Hepatocyte (in vitro differentiated cells): Measurements from ENCODE around the gene ZFYVE16. TPM values are rescaled to one million over a fixed set of nuclear protein-coding genes. Genes with fewer than 3 reads are reported as not detected.

Experiments used
- DNase-seq: peaks from one replicate; pipeline ENCODE4 v3.0.0-alpha.2; 2016; ENCODE audit warnings: low spot score
- H2AFZ ChIP-seq: fragments of 200-600 bp; sonication (generic); 2 replicates; pipeline ENCODE4 v1.6.0; 2016; ENCODE audit warnings: antibody characterized with exemption, mild to moderate bottlenecking
- H3K27ac ChIP-seq: fragments of 200-600 bp; sonication (generic); 2 replicates; pipeline ENCODE4 v1.5.1; 2016; ENCODE audit warnings: mild to moderate bottlenecking
- H3K27me3 ChIP-seq: fragments of 200-600 bp; sonication (generic); 2 replicates; pipeline ENCODE4 v1.6.1; 2016
- H3K36me3 ChIP-seq: fragments of 200-600 bp; sonication (generic); replicated peaks from 2 replicates; pipeline ENCODE4 v1.5.1; 2016; ENCODE audit warnings: low read depth; ENCODE audit not compliant: insufficient read depth
- H3K4me1 ChIP-seq: fragments of 200-600 bp; sonication (generic); 2 replicates; pipeline ENCODE4 v1.5.1; 2016; ENCODE audit warnings: mild to moderate bottlenecking, moderate library complexity; ENCODE audit not compliant: insufficient read depth
- H3K4me2 ChIP-seq: fragments of 200-600 bp; sonication (generic); 2 replicates; pipeline ENCODE4 v1.6.0; 2016
- H3K4me3 ChIP-seq: fragments of 200-600 bp; sonication (generic); 2 replicates; pipeline ENCODE4 v1.5.1; 2016; ENCODE audit warnings: mild to moderate bottlenecking
- H3K79me2 ChIP-seq: fragments of 200-600 bp; sonication (generic); 2 replicates; pipeline ENCODE4 v1.6.0; 2017; ENCODE audit warnings: mild to moderate bottlenecking
- H3K9me2 ChIP-seq: fragments of 200-600 bp; sonication (generic); replicated peaks from 2 replicates; pipeline ENCODE4 v1.6.0; 2017; ENCODE audit warnings: mild to moderate bottlenecking; ENCODE audit not compliant: insufficient read depth
- H3K9me3 ChIP-seq: fragments of 200-600 bp; sonication (generic); 2 replicates; pipeline ENCODE4 v1.5.1; 2016; ENCODE audit warnings: low read depth, mild to moderate bottlenecking
- H4K20me1 ChIP-seq: fragments of 200-600 bp; sonication (generic); 2 replicates; pipeline ENCODE4 v1.6.0; 2016; ENCODE audit warnings: mild to moderate bottlenecking; ENCODE audit not compliant: insufficient read depth, poor library complexity, severe bottlenecking
- EZH2 ChIP-seq: fragments of 200-600 bp; sonication (generic); IDR thresholded peaks from 2 replicates; pipeline ENCODE4 v1.6.1; 2016; ENCODE audit warnings: antibody characterized with exemption, mild to moderate bottlenecking, borderline replicate concordance
- EZH2phosphoT487 ChIP-seq: fragments of 200-600 bp; sonication (generic); IDR thresholded peaks from one replicate; pipeline ENCODE4 v1.6.1; 2018; ENCODE audit warnings: antibody characterized with exemption, mild to moderate bottlenecking, low read depth, moderate library complexity; ENCODE audit not compliant: unreplicated experiment, severe bottlenecking
- WGBS: methylation state at CpG from one replicate; pipeline ENCODE4 v1.1.6; 2016; ENCODE audit warnings: low lambda C conversion rate; ENCODE audit errors: missing lambda C conversion rate; 5-methylcytosine and 5-hydroxymethylcytosine counted together
- polyA plus RNA-seq: library from polyadenylated mRNA; unstranded; fragments of >200 nt; fragmentation: Nextera tagmentation; extraction: Ambion mirVana; gene quantifications from 2 replicates; pipeline ENCODE4 v1.2.1, GENCODE V29; 2016
- small RNA-seq: library from RNA; depleted of rRNA; stranded (forward); fragments of <200 nt; gene quantifications from one replicate; pipeline ENCODE3, GENCODE V24; 2014
- total RNA-seq: library from RNA; depleted of rRNA; stranded (reverse); fragments of >200 nt; gene quantifications from 2 replicates; pipeline ENCODE4 v1.2.3, GENCODE V29; 2014
- TF ChIP-seq, protein P1 (sequence below): fragments of 200-600 bp; sonication (generic); IDR thresholded peaks from 2 replicates; pipeline ENCODE4 v1.5.1; 2016; ENCODE audit warnings: antibody characterized with exemption, mild to moderate bottlenecking; ENCODE audit not compliant: poor library complexity

The ZFYVE16 gene
- total and polyA plus RNA-seq, 2 experiments from 2014 or later: 12.5 to 48.4 TPM

DNA sequence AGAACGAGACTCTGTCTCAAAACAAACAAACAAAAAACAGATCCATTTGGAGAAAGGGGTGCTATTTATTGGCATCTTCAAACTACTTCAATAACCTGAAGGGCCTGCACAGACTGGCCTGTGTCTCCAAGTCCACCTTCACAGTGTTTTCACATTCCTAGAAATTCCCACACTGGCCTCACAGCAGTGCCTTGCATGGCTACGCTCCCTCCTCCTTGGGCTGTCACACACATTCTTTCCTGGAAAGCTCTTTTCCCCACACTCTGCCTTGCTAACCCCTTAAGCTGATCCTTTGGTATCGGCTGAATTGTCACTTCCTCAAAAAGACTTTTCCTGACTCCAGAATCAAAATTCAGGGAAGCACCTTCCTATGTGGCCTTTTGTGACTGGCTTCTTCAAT is 99.8 kb downstream of the ZFYVE16 start:
- Histone ChIP-seq H3K36me3 (no peaks in the 10 kb centered on the region), H3K4me1 (no peaks in the 10 kb centered on the region), H3K27me3 (no peaks in the 10 kb centered on the region), H3K27ac (no peak overlapping the region), H3K9me2 (no peaks in the 10 kb centered on the region), H3K79me2 (no peaks in the 10 kb centered on the region), H4K20me1 (no peaks in the 10 kb centered on the region), H3K4me3 (no peak overlapping the region), H3K9me3 (no peaks in the 10 kb centered on the region), H2AFZ (no peak overlapping the region), H3K4me2 (no peak overlapping the region)
- WGBS: 87% methylated on average over 3 of the region's 3 CpGs
- TF ChIP-seq, protein P1, sequence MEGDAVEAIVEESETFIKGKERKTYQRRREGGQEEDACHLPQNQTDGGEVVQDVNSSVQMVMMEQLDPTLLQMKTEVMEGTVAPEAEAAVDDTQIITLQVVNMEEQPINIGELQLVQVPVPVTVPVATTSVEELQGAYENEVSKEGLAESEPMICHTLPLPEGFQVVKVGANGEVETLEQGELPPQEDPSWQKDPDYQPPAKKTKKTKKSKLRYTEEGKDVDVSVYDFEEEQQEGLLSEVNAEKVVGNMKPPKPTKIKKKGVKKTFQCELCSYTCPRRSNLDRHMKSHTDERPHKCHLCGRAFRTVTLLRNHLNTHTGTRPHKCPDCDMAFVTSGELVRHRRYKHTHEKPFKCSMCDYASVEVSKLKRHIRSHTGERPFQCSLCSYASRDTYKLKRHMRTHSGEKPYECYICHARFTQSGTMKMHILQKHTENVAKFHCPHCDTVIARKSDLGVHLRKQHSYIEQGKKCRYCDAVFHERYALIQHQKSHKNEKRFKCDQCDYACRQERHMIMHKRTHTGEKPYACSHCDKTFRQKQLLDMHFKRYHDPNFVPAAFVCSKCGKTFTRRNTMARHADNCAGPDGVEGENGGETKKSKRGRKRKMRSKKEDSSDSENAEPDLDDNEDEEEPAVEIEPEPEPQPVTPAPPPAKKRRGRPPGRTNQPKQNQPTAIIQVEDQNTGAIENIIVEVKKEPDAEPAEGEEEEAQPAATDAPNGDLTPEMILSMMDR: no peak
- TF ChIP-seq EZH2phosphoT487 (no peak), EZH2 (no peak)
- DNase-seq: no peak

DNA sequence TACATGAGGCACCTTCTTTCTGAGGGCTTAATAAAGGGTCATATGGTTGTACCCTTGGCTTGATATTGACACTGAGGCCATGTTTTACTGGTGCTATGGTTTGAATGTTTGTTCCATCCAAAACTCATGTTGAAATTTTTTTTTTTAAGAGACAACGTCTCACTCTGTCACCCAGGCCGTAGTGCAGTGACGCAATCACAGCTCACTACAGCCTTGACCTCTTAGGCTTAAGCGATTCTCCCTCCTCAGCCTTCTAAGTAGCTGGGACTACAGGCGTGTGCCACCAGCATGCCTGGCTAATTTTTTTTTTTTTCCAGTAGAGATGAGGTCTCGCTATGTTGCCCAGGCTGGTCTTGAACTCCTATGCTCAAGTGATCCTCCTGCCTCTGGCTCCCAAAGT is 101.0 kb downstream of the ZFYVE16 start:
- Histone ChIP-seq H3K36me3 (no peaks in the 10 kb centered on the region), H3K4me1 (no peaks in the 10 kb centered on the region), H3K79me2 (no peaks in the 10 kb centered on the region), H3K4me3 (no peak overlapping the region), H3K27me3 (no peaks in the 10 kb centered on the region), H3K27ac (no peak overlapping the region), H3K9me3 (no peaks in the 10 kb centered on the region), H2AFZ (no peak overlapping the region), H3K9me2 (no peaks in the 10 kb centered on the region), H4K20me1 (no peaks in the 10 kb centered on the region), H3K4me2 (no peak overlapping the region)
- TF ChIP-seq EZH2: no peak
- DNase-seq: no peak
- 96% methylated on average over 6 of the region's 6 CpGs for WGBS

DNA sequence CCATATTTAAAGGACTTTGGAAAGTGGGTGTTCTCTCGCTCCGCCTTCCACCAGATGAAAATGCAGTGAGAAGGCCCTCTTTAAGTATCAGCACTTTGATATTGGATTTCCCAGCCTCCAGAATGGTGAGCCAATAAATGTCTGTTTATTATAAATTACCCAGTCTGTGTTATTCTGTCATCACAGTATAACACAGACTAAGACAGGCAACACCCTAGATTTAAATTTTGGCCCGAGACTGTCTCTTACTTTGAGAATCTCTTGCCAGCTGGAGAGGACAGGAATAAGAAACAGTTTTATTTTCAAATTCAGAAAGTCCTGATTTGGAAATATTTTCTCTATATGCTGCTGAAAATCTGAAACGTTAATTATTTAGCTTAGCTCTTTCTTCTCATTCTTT is 101.5 kb downstream of the ZFYVE16 start:
- H4K20me1 ChIP-seq: no peaks in the 10 kb centered on the region
- no peak overlapping the region for H3K4me2 ChIP-seq
- no peaks in the 10 kb centered on the region for H3K27me3 ChIP-seq
- TF ChIP-seq EZH2 (no peak), EZH2phosphoT487 (no peak)
- TF ChIP-seq, protein P1: no peak
- H3K79me2 ChIP-seq: no peaks in the 10 kb centered on the region
- no peak overlapping the region for H3K27ac ChIP-seq
- no peak overlapping the region for H3K4me3 ChIP-seq
- DNase-seq: no peak
- H3K9me2 ChIP-seq: no peaks in the 10 kb centered on the region
- H3K36me3 ChIP-seq: no peaks in the 10 kb centered on the region
- no peaks in the 10 kb centered on the region for H3K9me3 ChIP-seq
- no peak overlapping the region for H2AFZ ChIP-seq
- 94% methylated on average over 4 of the region's 4 CpGs for WGBS
- no peaks in the 10 kb centered on the region for H3K4me1 ChIP-seq

DNA sequence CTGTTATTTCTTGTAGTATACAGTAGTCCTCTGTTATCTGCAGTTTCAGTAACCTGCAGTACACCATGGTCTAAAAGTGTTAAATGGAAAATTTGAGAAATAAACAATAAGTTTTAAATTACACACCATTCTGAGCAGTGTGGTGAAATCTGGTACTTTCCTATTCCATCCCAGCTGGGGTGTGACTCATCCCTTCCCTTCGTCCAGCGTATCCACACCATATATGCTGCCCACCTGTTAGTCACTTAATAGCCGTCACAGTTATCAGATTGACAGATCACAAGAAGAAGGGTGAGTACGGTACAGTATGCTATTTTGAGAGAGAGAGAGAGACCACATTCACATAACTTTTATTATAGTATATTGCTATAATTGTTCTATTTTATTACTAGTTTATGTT is 109.0 kb downstream of the ZFYVE16 start:
- WGBS: 80% methylated on average over 4 of the region's 4 CpGs
- no peaks in the 10 kb centered on the region for H3K36me3 ChIP-seq
- H3K9me3 ChIP-seq: no peaks in the 10 kb centered on the region
- H3K79me2 ChIP-seq: no peaks in the 10 kb centered on the region
- H3K4me2 ChIP-seq: no peak overlapping the region
- H3K27me3 ChIP-seq: no peaks in the 10 kb centered on the region
- peak; percentile 7 for DNase-seq
- H3K4me3 ChIP-seq: no peak overlapping the region
- no peak for TF ChIP-seq EZH2phosphoT487
- no peak for TF ChIP-seq EZH2
- TF ChIP-seq, protein P1: no peak
- H3K9me2 ChIP-seq: no peaks in the 10 kb centered on the region
- no peaks in the 10 kb centered on the region for H4K20me1 ChIP-seq
- no peak overlapping the region for H3K27ac ChIP-seq
- no peak overlapping the region for H2AFZ ChIP-seq
- no peaks in the 10 kb centered on the region for H3K4me1 ChIP-seq

Small RNAs within 50 kb of the gene (small RNA-seq; reads per million reads assigned to genes)
- gene RNU6-211P: not detected

Other genes with a start within 250 kb of the ZFYVE16 start
- gene SERINC5, start 152.0 kb upstream of the ZFYVE16 start, total RNA-seq: 70.2 and 77.6 TPM in 2 replicates
- 19.3 and 21.7 TPM in 2 replicates for gene SERINC5, start 152.0 kb upstream of the ZFYVE16 start, polyA plus RNA-seq
- gene SPZ1, start 88.1 kb upstream of the ZFYVE16 start, total RNA-seq: not detected in 2 replicates
- gene SPZ1, start 88.1 kb upstream of the ZFYVE16 start, polyA plus RNA-seq: not detected in 2 replicates
- gene FAM151B, start 80.0 kb downstream of the ZFYVE16 start, total RNA-seq: 2.7 and 5.3 TPM in 2 replicates
- gene FAM151B, start 80.0 kb downstream of the ZFYVE16 start, polyA plus RNA-seq: 0.94 and 1.9 TPM in 2 replicates
- not detected in 2 replicates for gene ANKRD34B, start 162.2 kb downstream of the ZFYVE16 start, total RNA-seq
- not detected in 2 replicates for gene ANKRD34B, start 162.2 kb downstream of the ZFYVE16 start, polyA plus RNA-seq
- gene MSH3, start 246.6 kb downstream of the ZFYVE16 start, total RNA-seq: 13.2 and 13.4 TPM in 2 replicates
- gene MSH3, start 246.6 kb downstream of the ZFYVE16 start, polyA plus RNA-seq: 8.1 TPM in 2 replicates
- gene DHFR, start 246.9 kb downstream of the ZFYVE16 start, total RNA-seq: 20.8 and 26.5 TPM in 2 replicates
- 6.5 and 7.9 TPM in 2 replicates for gene DHFR, start 246.9 kb downstream of the ZFYVE16 start, polyA plus RNA-seq